Activated CD8-positive, alpha-beta memory T cell treated with anti-CD3 and anti-CD28 coated beads, Interleukin-2, amount 50 U/mL, for 48 hours (primary cell): ENCODE data around the gene CDC14A.

Experiments
- DNase-seq: peaks from one replicate; pipeline ENCODE4 v3.0.0-alpha.2; 2020

CDC14A gene

DNA sequence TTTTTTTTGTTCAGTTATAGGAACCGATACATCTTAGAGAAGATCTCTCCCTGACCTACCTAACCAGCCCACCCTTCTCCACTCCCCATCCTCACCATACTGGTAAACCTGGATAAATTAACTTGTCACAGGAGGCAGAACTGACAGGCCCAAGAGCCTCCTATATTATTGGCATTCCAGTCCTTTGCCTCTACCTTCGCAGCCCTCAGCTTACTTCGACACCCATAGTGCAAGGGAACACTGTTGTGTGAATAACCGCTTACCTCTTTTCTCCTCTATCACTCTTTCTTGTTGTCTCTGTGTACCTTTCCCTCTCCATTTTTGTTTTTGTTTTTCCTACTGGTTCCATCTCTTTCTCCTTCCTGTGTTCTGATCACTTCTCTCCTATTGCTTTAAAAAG is 58.7 kb downstream of the CDC14A start:
- DNase-seq = no peak

DNA sequence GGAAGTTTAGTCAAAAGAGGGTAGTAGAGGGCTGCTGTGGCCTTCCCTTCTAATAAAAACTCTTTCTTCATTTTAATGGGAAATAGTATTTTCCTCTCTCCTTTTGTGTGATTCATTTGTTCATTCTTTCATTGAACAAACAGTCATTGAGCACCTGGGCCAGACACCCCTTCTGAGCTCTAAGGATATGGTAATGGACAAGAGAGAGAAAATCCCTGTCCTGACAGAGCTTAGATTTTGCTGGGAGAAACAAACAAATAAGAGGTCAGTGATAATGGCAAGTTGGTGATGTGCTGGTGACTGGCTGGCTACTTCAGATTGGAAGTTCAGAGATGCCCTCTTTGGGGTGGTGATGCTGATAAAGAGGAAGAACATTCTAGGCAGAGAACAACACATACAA is 59.3 kb downstream of the CDC14A start:
- no peak for DNase-seq

DNA sequence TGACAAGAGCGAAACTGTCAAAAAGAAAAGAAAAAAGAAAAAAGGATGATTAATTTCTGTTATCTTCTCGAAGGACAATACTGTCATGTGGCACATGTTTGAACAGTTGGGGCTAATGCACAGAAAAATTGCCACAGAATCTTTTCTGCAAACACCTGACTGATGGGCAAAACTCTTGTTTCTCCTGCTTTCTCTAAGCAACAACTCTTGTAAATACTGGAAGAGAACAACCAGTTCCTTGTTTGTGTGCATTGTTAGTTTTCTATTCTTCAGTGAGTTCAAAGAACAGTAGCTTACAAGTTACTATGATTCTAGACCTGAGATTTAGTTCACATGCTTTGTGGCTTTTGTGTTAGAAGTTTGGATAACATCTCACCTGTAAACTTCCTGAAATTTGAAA is 60.7 kb downstream of the CDC14A start:
- no peak for DNase-seq

DNA sequence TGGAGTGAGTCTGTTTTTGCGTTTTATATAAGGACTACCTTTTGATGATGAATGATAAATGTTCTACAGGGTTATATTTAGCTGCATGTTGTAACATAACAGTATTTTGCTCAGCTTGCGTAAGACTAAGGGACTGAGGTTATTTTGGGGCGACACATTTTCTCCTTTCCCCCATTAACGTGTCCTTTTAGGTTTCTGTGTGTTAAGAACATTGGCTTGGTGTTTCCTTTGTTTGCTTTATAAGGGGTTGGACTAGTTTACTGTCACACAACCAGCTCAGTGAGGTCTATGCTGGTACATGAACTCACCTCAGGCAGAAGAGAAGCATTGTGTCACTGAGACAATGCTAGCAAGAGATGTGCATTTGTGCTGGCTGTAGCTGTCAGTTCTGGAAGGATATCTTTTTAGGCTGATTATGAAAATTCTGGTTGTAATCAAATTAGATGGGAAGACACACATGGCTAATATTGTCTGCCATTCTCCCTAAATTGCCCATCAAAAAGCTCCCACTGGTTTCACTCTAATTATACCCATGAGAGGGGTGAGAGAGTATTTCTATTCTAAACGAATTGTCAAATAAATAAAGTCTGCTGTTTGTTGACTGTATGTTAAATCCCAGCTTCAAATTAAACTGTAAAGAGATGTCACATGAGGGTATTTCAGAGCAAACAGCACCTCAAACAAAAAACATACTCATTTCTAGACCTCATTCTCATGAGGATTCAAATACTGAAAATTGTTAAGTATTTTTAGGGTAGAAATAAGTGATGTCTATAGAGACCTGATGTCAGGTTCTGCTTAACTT is 62.6 kb downstream of the CDC14A start:
- DNase-seq = no peak

DNA sequence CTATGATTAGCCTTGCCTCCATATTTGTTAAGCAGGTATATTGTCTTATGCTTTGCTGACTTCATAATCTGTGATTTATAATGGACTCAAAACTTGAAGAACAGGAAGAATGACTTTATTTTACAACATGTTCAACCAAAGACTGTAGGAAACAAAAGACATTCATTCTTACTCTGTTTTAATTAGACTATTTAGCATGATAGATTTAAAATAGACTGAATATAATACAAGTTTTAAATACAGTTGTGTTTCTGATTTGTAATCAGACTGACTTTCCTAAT is 63.1 kb downstream of the CDC14A start:
- DNase-seq = no peak

DNA sequence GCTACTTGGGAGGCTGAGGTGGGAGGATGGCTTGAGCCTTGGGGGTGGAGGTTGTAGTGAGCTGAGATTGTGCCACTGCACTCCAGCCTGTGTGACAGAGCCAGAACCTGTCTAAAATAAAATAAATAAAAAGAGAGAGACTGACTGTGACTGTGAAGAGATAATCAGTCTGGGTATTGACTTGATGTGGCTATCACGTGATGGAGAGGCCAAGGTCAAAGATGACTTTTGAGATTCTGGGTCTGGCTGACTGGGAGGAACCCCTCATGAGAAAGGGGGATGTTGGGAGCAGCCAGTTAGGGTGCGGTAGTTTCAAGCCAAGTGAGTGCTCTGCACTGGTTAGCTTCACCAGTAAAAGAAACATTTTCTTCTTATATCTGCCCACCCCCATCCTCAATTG is 66.8 kb downstream of the CDC14A start:
- no peak for DNase-seq

DNA sequence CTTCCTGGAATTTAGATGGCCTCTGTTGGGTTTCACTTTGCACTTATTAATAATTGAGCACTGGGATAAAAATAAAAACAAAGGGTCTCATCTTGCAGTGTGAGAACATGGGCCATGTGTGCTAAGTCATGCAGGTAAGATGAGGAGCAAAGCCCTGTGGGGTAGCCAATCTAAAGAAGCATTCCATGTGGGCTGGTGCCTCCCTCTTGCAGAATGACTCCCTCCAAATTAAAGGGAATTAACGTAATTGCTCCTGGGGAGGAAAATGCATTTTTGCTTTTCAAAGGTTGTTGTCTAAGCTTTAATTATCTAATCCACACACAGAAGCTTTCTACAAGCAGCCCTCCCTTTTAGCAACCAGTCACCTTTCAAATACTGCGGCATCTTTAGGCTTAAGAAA is 69.8 kb downstream of the CDC14A start:
- no peak for DNase-seq

DNA sequence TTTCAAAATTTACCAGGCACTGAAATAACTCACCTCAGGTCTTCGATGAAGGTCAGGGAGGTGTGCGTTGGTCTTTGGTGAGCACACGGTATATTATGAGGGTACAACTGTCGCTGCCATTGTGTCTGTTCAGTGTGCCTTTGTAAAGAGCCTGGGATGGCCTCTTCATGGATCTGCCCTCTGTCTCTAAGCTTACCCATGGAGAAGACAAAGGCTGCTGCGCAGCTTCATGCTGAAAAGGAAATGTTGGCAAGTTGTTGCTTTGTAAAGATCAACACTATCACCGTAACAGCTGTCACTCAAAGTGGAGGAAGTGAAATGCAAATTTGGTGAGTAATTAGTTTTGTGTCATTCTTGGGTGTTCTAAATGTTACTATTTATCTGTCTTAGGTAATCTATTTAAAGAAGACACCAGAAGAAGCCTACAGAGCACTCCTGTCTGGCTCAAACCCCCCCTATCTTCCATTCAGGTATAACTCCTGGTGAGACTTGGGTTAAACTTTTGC is 71.6 kb downstream of the CDC14A start:
- DNase-seq = no peak

DNA sequence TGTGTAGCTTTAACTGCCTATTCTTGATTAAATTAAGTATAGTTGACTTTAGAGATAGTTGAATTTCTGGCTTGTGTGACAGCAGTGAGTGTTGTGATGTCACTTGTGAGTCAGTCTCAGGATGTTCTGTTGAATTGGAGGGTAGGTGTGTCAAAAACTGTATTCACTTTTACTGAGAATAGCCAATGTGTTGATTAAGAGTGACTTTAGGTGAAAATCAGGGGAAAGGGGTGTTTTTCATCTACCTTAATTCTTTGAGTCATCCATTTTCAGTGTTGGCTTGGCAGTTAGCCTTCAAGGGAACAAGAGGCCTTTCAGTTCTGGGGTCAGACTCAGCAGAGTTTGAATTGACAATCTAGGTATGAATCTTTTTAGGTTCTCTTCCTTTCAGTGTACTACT is 75.9 kb downstream of the CDC14A start:
- no peak for DNase-seq

DNA sequence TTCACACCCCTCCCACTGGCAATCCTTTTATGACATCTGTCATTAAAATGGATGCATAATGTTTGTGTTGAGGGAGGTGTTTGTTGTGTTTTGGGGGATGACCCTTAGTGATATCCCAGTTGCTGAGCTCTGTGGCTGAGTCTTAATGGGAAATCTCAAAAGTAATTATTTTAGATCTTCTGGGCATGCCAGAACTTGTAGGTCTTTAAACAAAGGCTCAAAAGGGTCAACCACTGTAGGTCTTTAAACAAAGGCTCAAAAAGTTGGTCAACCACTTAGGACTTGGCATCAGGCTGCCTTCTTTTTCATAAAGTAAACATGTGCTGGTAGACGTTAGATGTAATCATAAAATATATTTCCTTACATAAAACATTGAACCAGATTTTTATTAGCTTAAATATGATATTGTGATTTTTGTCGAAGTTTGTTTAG is 78.0 kb downstream of the CDC14A start:
- no peak for DNase-seq

DNA sequence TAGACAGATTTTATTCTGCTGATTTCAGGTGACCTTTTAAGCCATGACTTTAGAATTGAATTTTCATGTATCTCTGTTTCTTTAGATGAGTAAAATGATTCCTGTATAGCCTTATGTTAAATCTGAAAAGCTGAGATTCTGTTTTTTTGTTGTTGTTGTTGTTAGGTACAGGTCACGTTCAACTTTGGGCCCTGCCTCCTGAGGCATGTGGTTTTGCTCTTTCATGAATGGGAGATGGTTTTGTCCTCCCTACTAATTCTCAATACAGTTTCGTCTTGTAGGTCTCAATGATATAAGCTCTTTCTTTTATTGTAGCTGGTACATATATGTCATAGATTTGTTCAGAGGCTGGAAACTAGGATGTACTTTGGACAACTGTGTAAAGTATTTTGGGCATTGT is 79.6 kb downstream of the CDC14A start:
- DNase-seq = no peak

DNA sequence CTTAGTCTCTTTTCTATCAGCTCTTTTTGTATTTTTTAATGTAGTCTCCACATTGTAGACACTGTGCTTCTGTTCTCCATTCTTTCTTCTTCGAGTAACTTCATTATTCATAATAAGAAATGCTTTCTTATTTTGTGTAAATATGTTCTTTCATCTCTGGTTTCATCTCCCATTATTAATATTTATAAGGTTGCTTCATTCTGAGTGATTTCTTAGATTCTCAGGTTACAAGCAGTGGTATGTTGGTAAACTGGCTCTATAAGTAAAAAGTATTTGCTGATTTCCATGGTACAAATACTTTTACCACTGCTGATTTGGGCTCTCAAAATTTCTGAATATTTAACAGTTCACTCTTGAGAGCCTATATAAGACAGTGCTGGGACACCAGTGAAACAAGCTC is 81.3 kb downstream of the CDC14A start:
- no peak for DNase-seq

DNA sequence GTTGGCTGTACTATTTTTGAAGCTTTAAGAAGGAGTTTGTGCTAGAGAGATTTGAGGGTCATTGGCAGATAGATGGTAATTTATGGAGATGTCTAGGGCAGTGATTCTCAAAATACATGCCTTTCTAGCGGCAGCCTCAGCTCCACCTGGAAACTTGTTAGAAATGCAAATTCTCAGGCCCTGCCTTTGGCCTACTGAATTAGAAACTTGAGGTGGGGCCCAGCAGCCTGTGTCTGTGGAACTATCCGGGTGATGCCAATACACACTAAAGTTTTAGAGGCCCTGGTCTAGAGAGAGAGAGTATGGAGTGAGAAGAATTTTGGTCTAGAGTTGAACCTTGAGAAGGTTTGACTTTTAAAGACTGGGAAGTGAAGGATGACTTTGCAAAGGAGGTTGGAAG is 82.5 kb downstream of the CDC14A start:
- DNase-seq = no peak

DNA sequence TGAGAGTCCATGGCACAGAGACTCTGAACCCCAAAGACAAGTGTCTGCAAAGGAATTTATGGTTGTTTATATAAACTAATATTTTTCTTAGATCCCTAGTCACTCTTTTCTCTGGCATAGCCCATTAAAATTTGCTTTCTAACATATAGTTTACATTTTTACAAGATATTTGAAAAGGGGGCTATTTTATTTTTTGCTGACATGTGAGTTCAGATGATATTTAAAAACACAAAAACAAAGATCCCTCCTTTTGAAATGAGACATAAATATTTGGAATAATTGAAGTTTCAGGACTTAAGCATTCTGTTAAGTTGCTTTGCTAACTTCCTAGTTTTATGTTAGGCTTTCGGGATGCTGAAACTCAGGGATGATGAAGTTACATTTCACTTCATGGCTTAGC is 86.1 kb downstream of the CDC14A start:
- no peak for DNase-seq

DNA sequence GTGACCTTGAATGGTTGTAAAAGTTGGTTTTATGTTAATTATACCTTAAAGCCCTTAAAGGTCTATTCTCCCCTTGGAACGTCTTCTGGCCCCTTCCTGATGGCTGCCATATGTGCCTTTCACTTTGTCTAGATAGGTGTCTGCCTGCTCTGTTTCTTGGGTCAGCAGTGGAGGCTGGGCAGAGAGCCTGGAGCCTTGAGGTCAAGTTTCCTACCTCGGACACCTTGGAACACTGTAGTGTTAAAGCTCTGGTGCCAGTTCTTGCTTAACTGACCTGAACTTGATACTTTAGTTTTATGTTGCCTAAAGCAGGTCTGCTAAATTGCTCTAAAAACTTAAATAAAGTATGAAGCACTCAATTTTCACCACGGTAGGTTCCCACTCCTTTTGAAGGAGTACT is 86.5 kb downstream of the CDC14A start:
- no peak for DNase-seq

DNA sequence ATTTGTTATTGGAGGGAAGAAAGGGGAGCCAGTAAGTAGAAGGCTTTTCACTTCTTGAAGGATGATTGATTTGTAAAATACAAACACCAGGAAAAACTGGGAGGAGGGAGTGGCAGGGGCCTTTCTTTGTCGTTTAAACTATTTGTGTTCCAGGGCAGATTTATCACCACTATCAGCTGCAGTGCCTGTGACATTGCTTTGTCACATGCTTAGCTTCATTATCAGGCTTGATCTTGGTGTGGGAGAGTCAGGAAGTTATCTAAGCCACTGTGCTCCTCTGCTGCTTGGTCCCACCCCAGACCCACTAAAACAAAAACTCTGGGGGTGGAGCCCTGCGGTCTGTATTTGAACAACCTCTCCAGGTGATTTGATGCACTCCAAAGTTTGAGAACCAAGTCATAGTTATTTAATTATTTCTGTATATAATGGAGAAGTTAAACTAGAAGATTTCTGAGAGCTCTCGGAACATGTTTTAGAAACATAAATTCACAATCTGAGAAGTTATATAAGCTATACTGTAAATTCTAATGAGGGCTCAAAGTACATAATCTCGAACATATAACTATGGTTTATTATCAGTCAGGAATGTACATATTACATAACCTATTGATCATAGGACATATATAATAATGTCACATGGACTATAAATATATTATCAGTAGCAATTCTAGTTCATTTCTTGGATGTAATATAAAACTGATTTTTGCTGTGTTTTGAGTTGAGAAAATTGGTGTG is 87.9 kb downstream of the CDC14A start:
- DNase-seq = peak; percentile 76

DNA sequence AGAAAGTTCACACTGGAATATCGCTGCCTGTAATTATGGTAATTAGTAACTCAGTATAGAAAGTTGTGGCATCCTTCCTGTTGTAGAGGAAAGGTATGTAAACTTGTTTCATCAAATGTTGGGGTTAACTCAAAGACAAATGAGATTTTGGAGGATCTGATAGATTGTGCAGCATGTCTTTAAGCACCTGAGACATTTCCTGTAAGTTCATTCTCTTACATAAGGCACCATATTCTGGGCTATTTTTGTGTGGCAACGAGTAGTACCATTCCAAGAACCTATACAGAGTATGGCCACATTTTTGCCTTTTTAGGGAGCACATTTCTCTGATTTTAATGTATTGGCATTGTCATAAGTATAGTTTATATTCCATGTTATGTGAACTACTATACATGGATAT is 88.8 kb downstream of the CDC14A start:
- no peak for DNase-seq

DNA sequence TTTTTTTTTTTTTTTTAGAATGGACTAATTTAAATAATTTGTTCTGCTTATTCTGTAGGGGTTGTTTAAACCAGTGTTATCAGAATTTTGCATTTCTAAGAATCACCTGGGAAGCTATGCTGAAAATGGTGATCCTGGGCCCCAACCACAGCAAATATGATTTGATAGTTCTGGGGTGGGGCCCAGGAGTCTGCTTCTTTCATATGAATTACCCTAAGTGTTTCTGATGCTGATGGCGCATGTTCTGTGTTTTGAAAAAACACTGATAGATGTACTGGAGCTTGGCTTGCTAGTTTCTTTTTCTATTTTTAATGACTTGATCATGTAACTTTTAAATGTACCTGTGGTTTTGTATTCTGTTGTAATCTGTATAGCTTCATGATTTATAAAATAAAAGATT is 89.3 kb downstream of the CDC14A start:
- no peak for DNase-seq

DNA sequence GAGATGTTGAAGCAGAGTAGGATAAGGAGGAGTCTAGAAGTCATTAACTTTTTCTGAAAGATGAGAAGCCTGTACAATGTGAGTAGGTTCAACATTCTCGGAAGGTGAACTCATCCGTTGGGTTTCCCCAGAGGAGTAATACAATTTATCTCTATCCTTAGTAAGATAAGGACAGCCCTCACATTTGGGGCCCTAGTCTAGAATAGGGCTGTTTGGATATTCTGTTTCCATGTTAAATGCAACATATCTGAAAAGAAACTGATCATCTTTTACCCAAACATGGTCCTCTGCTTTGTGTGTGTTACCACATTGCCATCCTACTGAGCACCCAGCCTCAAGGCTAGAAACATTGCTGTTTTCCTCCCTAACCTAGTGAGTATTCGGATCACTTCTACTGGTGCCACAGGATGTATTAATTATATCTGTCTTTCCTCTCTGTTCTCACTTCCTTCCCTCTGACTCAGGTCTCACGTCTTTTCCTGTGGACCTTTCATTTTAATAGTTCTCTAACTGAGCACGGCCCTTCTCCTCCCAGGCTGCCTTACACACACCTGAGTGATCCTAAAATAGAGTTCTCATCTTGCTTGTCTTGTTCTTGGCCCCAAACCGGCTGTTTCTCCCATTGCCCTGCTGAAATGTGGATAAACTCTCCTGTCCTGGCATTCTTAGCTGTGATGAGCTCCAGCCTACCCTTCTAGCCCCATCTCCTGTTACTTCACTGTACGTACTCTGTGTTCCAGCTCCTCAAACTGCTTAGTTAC is 91.7 kb downstream of the CDC14A start:
- DNase-seq = no peak

DNA sequence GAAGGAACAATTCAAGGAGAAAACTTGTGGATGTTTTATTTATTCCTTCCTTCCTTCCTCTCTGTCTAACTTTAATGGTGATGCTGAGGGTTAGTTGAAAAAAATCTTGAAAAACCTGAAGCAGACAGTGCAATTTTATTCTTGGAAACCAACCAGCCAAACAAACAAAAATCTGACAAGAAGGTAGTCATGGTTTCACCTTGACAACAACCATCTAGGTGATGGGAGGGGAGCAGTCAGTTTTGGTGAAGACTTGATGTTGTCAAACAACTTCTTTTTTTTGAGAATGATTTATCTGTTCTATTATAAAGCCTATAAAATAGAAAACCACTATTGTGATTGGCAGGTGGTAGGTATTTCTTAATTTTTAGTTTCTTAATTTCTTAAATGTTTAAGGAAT is 93.3 kb downstream of the CDC14A start:
- DNase-seq = no peak

DNA sequence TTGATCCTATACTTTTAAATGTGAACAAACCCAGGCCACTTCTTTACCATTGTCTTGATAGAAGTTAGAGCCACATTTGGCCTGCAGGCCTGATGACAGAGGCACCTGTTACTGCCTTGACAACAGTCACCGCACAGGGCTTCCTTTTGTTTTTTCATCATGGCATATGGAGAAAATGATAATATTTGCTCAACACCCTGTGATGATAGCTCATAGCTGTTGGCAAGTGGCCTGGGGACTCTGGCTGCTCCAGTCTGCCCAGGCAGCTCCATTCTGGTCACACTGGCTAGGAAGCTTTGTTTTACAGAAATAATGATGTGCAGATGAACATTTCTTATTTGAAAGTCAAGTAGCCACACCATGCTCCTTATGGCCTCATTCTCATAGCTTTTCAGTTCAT is 96.1 kb downstream of the CDC14A start:
- no peak for DNase-seq

DNA sequence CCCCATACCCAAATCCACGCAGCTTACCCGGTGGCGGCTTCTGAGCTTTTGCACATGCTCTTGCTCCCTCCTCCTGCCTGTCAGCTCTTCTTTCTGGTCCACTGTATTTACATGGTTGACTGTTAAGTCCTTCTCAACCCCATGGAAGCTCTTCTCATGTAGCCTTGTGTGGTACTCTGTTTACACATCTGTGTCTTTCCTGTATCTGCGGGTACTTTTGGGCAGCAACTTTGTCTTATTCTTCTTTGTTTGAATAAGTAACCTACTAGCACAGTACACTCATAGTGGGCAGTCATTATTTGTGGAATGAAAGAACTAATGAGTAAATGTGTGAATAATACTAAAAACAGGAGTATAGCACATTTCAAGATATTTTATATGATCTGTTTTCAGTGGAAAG is 97.2 kb downstream of the CDC14A start:
- DNase-seq = no peak

DNA sequence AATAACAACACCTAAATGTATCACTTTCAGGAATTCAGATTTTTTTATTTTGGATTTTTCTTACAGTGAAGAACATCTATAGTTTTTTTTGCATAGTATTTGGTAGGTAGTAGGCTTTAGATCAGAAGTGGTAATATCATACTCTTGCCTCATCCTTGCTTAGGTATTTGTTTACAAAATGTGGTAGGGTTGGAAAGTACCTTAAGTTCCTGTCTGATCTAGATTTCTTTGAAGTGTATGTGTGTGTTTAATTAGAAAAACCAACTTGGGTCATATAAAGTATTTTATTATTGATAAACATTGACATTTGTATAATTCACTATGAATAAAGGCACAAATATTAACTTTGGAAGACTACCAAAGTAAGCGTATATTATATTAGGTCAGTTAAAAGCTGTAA is 100.3 kb downstream of the CDC14A start:
- DNase-seq = no peak

DNA sequence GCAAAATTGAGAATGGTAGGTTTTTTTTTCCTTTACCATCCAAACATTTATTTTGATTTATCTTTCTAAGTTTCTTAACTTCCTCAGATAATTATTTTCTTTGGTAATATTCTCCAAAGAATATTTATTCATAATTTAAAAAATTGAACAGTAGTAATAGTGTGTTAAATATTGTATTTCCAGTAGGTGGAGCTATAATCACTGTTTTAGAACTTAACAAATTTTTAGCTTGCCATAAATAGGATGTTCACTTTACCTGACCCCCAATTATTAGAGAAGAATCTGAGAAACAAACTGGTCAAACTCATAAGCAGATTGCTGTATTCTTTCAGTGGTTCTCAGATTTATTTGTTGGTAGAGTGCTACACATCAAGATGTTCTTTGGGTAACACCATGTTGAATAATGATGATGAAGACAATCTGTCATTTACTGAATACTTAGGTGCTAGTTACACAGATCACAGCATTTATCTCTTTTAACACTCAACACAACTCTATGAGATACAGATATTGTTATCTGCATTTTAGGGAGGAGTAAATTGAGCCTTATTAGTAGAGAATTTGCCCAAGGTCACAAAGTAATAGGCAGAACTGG is 103.3 kb downstream of the CDC14A start:
- no peak for DNase-seq
